GM21528 (cell line): ENCODE results near the gene SDC3.

Experiments used
- ATAC-seq: cut with Tn5 transposase; IDR thresholded peaks from one replicate; pipeline ENCODE4 v1.9.1; 2021; ENCODE audit warnings: mild to moderate bottlenecking, moderate library complexity; ENCODE audit not compliant: unreplicated experiment, low FRiP score

The SDC3 gene

GRCh38 chr1:30891227-30891552 is 17.4 kb downstream of the SDC3 start:
- ATAC-seq = no peak

- ATAC-seq = no peak
Observed at GRCh38 chr1:30890502-30891226, 17.9 kb downstream of the SDC3 start.

GRCh38 chr1:30889511-30889910 is 19.0 kb downstream of the SDC3 start:
- no peak for ATAC-seq

DNA sequence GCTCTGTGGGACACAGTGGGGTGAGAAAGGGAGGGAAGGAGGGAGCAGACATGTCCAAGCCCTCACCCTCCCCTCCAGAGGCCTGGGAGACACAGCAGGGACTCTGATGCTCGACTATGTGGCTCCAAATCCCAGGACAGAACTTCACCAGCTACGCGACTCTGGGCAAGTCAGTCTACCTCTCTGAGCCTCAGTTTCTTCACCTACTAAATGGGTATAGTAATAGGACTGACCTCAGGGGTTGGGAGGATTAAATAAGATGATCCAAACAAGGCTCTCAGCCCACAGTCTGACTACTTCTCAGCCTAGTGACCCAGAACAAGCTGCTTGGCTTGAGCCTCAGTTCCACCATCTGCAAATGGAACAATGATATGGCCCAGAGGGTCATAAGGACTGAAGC is 19.6 kb downstream of the SDC3 start:
- no peak for ATAC-seq

- ATAC-seq = no peak
Observed at GRCh38 chr1:30888391-30888790, 20.2 kb downstream of the SDC3 start.

DNA sequence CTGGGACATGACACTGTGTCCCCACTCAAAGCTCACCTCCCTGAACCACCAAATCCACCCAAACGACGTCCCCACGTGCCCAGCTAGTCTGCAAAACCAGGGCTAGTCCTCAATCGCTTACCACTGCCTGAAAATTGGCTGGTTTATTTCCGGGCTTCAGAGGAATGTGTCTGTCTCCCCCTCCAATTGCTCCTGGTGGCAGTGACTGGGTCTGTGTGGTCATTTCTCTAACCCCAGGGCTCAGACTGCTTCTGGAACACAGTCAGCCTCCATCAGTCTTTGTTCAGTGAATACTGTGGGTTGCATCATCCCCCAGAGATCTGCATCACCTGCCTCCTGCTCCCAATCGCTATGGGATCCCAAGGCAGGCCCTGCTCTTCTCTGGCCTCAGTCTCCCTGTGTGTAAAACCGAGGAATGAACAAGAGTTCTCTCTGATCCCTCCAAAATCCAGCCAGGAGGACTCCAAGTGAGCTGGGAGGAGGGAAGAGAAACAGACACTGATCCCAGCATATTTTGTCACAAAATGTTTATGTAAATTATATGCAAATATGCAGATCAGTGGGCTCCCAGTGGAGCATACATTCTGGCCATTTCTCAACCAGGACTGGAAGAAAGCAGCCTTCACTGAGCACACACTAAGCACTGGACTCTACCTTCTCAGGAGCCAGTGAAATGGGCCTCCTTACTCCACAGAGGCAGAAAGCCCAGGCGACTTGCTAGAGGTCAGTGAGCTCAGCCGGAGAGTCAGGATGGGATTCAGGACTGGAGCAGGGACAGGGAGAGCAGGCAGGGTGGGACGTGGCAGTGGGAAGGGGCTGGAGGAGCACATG is 20.9 kb downstream of the SDC3 start:
- ATAC-seq = no peak

DNA sequence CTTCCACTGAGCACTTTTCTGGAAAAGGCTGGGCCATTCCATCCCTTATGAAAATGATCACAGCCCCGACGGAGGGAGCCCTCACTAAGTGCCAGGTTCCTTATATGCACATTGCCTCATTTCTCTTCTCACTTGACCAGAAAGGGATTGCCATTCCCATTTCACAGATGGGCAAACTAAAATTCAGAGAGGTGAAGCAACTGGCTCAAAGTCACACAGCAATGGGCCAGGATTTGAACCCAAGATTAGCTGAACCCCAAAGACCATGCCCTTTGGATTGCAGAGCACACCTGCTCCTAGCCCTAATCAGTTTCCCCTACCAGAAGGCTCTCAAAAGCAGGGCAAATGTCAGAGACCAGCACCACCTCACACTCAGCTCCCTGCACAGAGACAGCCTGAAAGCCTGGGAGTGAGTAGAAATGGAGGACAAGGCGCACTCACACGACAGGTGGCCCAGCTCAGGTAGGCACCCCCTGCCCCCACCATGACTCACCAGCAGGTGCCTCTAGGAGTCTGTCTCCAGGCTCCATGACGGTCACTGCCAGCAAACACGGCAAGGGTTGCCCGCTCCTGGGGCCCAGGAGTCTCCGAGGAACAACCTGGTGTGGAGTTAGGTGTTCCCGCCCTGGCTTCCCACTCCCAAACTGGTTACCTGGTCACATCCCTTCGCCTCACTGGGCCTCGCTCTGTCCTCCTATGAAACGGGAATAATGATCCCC is 21.7 kb downstream of the SDC3 start:
- no peak for ATAC-seq

DNA sequence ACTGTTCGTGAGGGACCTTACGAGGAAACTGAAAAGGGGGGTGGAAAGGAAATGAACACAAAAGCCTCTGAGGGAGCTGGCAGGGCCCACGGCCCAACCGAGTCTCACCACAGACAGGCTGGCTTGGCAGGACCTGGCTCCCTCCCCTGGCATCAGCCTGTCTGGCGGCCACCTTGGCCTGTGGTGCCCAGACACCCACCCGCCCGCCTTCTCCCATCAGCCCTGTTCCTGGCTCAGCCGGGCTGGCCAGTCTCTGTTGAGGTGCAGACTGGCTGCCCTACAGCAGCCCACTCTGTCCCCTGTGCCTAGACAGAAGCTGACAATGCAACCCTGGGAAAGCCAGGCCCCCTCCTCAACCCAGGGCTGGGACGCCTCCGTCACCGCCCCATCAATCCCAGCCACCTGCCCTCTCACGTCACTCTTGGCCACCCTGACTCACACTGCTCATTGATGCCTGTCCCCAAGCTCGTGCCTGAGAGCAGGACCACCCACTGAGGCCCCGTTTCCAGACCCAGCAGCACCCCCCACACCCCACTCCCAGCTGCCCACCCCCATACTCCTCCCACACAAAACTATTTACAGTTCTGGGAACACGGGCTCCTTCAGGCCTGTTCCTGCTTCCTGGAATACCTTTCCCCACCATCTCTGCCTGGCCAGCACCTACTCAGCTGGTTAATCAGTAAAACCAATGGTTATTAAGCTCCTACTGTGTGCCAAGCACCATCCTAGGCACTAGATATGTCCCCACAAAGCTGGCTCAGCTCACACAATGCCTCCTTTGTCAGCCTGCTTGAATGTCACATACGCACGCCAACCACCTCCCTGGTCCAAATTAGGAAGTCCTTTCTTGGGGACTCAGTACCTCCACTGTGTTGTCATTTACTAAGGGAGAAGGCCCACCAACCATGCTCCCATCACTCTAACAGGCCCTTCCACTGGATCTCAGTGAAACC is 22.7 kb downstream of the SDC3 start:
- no peak for ATAC-seq

GRCh38 chr1:30884723-30885122 is 23.8 kb downstream of the SDC3 start:
- no peak for ATAC-seq

DNA sequence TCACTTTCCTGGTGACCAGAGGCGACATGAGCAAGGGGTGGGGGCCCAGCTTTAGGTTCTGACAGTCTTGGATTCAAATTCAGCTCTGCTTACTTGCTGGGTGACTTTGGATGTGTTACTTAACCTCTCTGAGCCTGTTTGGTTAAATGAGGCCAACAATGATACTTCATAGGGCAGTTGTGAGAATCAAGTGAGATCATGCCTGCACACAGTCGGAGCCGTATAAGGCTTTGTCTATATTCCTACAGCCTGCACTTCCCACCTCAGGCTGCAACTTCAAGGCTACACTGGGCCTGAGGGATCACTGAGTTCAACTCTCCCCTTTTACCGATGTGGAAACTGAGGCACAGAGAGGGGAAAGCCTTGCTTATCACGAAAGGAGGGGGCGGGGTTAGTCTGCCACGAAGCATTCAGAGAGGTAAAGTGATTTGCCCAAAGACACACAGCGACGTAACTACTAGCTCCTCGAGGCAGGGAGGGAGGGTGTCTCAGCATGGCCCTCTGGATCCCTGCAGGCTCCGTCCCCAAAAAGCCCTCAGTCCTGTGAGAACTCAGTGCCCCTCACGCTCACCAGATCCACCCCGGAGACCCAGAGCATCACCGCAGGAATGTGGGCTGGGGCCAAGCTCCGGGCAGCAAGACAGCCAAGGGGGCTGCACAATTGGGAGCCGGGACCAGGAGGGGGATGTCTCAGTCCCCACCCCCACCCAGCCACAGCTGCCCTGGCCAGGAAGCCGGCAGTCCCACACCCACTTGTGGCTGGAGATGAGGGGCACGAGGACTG is 25.0 kb downstream of the SDC3 start:
- no peak for ATAC-seq

DNA sequence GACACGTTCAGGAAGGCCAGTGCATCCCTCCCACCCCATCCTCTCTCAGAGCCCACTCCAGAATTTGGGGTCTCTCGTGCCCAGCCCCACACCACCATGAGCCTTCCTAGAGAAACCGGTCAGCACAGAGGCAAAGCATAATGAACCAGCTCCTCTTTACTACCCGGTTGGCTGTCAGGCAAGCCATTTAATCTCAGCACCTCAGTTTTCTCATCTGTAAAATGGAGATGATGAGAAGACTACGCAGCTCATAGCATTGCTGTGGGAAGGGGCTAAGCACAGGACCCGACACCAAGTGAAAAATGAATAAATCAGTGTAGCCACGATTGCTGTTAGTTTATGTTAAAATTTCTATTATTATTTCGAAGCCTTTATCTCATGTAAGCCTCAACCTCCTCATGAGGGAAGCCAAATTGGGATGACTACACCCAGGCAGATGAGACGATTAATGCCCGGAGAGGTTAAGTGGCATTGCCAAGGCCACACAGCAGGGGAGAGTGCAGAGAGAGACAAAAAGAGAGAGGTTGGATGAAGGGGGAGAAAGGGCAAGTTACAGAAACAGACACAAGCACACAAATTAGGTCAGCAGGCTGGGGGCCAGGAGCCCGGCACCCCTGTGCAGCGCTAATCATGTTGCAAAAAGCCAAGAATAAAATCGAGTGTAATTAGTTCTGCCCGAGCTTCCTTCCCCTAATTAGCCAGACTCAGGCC is 25.7 kb downstream of the SDC3 start:
- ATAC-seq = no peak

GRCh38 chr1:30881319-30882181 is 27.0 kb downstream of the SDC3 start:
- no peak for ATAC-seq

DNA sequence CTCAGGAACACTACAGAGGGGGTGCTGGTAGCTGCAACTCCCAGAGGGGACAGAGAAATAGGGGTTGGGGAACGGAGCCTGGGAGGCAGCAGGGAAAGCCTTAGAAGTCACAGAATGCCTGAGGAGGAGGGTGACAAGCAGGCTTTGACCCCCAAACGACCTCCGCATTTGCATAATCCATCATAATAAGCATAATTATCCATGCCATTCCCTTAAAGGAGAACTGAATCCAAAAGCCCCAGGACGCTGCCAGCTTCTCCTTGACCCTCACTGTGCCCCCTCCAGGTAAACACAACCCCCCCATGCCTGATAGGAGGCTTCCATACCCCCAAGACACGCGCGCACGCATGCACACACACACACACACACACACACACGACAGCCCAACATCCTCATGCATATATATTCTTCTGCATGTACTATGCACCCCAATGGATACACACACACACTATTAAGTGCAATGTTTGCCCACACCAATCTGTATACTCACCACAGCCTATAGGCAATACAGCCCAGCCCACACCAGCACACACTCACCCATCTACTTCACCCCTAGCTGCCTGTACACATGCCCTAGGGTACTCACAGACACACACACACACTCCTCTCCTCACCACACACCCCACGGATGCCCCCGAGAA is 27.8 kb downstream of the SDC3 start:
- ATAC-seq = no peak

DNA sequence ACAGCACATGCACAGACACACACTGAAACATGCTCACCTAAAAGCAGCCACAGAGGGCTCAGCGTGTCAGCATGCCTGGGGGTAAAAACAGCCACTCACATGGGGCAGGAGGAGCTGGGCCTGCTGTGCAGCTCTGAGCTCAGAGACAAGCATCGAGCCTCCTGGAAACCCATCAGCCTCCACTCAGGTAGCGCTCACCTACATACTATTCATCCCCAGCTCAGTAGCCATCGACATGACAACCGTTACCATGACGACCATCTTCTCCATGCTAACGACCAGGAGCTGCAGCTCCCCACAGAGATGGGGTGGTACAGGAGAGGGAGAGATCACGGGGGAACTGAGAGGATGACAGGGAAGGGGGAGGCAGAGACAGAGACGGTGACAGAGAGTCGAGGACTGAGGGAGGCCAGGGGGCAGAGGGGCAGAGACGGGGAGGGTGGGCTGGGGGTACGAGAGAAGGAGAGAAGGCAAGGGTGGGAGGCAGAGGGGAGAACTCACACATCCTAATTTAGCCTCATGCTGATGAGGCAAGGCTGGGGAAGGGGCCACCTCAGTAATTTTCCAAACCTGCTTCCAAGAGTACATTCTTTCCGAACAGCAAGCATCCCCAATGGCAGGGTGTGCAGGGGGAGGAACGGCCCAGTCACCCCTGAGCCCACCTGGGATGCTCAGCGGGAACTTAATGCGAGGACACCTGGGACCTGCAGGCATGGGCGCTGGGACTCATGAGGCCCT is 28.4 kb downstream of the SDC3 start:
- ATAC-seq = no peak

DNA sequence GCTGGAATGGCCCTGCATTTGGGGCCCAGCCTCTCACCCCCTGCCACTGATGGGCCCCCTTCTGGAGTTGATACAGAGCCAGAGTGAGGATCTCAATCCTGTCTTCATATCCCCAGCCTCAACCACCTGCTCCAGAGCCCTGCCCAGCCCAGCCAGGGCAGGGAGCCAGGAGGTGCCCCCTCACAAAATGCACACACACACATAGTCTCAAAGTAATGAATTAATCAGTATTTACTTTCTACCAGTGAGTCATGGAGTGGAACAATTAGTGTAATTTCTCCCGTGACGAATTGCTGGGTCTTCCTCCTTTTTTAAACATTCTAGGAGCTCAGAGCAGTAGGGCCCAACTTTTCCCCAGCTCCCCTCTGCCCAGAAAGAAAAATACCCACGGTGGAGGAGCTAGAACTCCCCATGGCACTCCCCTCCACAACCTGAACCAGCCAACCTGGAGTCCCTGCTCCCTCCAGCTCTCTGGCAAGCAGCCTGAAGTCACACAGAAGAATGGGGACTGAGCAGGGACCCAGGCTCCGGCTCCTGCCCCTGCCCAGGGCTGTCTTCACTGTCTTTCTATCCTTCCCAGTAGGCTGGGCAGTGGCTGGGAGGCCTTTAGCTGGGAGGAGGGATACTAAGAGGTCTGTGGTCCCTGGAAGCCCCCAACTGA is 29.3 kb downstream of the SDC3 start:
- no peak for ATAC-seq

DNA sequence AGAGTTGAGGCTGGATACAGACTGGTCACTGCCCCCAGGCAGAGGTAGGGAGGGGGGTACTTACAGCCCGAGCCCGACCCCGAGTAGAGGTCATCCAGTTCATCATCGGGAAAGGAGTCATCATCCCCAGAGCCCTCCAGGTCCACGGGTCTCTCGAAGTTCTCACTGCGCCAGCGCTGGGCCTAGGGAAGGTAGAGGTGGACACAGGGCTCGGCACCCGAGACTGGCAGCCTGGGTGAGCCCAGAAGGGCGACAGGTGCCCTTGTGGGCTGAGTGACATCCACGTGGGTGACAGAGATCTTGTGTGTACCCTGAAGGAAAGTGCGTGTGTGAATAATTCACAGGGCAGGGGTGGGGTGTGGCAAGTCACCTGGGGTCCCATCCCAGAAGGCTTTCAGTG is 30.0 kb downstream of the SDC3 start:
- no peak for ATAC-seq
